ENCODE measurements around the gene CES2. TPM values are rescaled to one million over a fixed set of nuclear protein-coding genes. Genes with fewer than 3 reads are reported as not detected.
"Not testable (repeated sequence)": the region's sequence is repeated elsewhere in the genome, so short reads cannot be mapped to it uniquely, and the experiment has no call there.

Gene CES2
- total and polyA plus RNA-seq, 10 of the 15 experiments (the other 5 are each of a cell fraction or from before 2014, with no cell fraction given) = 1.6 to 33.7 (median 21.0) TPM

DNA sequence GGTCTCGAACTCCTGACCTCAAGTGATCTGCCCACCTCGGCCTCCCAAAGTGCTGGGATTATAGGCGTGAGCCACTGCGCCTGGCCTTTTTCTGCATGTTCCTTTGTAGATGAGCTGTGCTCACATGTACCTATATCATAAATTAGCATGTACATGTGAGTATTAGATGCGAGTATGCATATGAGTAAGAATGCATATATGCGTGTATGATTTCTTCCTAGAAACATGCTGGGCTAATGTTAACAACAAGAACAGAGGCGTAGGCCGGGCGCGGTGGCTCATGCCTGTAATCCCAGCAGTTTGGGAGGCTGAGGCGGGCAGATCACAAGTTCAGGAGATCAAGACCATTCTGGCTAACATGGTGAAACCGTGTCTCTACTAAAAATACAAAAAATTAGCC lies 58.2 kb downstream of the CES2 start:
- POLR2A ChIA-PET; SMC1A ChIA-PET (ENCODE audit: uncharacterized antibody, unreplicated experiment): not testable (repeated sequence)

More for the DNA sequence above, 58.2 kb downstream of the CES2 start:
- DNase-seq (ENCODE audit: low read depth, low spot score); RAD21 ChIA-PET (ENCODE audit: unreplicated experiment); H3K4me1 ChIP-seq (ENCODE audit: control insufficient read depth, insufficient read depth, low read length); H3K9me3 ChIP-seq (replicated peaks; ENCODE audit: control insufficient read depth, insufficient read depth, low read length); H3K36me3 ChIP-seq (ENCODE audit: control insufficient read depth in 2 of 2, insufficient read depth in 2 of 2, low read length in 1 of 2); H2AFZ ChIP-seq (ENCODE audit: control insufficient read depth, low read depth, low read length); H3K27me3 ChIP-seq (replicated peaks in 1 of 2; ENCODE audit: control insufficient read depth in 2 of 2, insufficient read depth in 2 of 2, low read length in 1 of 2); BruUV-seq (replicated peaks); FAIRE-seq; intact Hi-C loops (cut with micrococcal nuclease; ENCODE audit: unreplicated experiment); H3K4me3 ChIP-seq; ATAC-seq; H3K9ac ChIP-seq (ENCODE audit: control insufficient read depth, insufficient read depth, low read length); H3K79me2 ChIP-seq (ENCODE audit: control insufficient read depth, insufficient read depth, low read length); H4K20me1 ChIP-seq (ENCODE audit: control insufficient read depth, insufficient read depth); H3K27ac ChIP-seq (ENCODE audit: control insufficient read depth, insufficient read depth); H3K4me2 ChIP-seq (ENCODE audit: control insufficient read depth, insufficient read depth): not testable (repeated sequence)
- WGBS (ENCODE audit: insufficient coverage, insufficient replicate concordance, low lambda C conversion rate, missing lambda C conversion rate) = 72% methylated on average over 12 of the region's 12 CpGs
- CTCF ChIA-PET = interaction anchor here (1.8 kb wide), 1 partner anchor 32 kb away, joined by 3 read pairs; the partner anchor contains the start of gene CES3
- in situ Hi-C loops (cut with MboI) = loop anchor here (10.0 to 25.0 kb wide), 2 partner anchors 59 to 419 kb away; partner anchors contain the start of genes CES2, CIAO2B and ZDHHC1

Other genes with a start within 250 kb of the CES2 start
Only the 7 nearest of the 19 such genes appear.
- not detected in 2 replicates for gene CA7, start 91.1 kb upstream of the CES2 start, total RNA-seq (2014; rRNA removed)
- gene CA7, start 91.1 kb upstream of the CES2 start, total RNA-seq (2014; rRNA removed; fragmentation: Illumina TruSeq; extraction: Trizol) = not detected in 2 replicates
- not detected in 2 replicates for gene CA7, start 91.1 kb upstream of the CES2 start, total RNA-seq (2021)
- not detected in 2 replicates for gene CA7, start 91.1 kb upstream of the CES2 start, polyA plus RNA-seq (2011; rRNA removed)
- not detected in 2 replicates for gene CA7, start 91.1 kb upstream of the CES2 start, polyA plus RNA-seq (2014; fragmentation: Illumina TruSeq; extraction: Trizol)
- gene CA7, start 91.1 kb upstream of the CES2 start, polyA plus RNA-seq (2014; fragmentation: Nextera tagmentation; extraction: Ambion mirVana) = under 1 TPM in 1 of 2 experiments, not detected in 1; 0.04 TPM
- gene CA7, start 91.1 kb upstream of the CES2 start, polyA plus RNA-seq (2014; rRNA removed) = 0.05 TPM in 1 of 2 replicates, not detected in the other
- gene CA7, start 91.1 kb upstream of the CES2 start, polyA plus RNA-seq (2016; fragmentation: Nextera tagmentation; extraction: Ambion mirVana) = not detected
- 6.3 and 6.4 TPM in 2 replicates for gene PDP2, start 55.0 kb upstream of the CES2 start, total RNA-seq (2014; rRNA removed)
- 6.1 and 6.4 TPM in 2 replicates for gene PDP2, start 55.0 kb upstream of the CES2 start, total RNA-seq (2014; rRNA removed; fragmentation: Illumina TruSeq; extraction: Trizol)
- 16.4 and 19.5 TPM in 2 replicates for gene PDP2, start 55.0 kb upstream of the CES2 start, total RNA-seq (2021)
- gene PDP2, start 55.0 kb upstream of the CES2 start, polyA plus RNA-seq (2011; rRNA removed) = 31.1 and 33.0 TPM in 2 replicates
- gene PDP2, start 55.0 kb upstream of the CES2 start, polyA plus RNA-seq (2014; fragmentation: Illumina TruSeq; extraction: Trizol) = 11.4 and 19.3 TPM in 2 replicates
- gene PDP2, start 55.0 kb upstream of the CES2 start, polyA plus RNA-seq (2014; fragmentation: Nextera tagmentation; extraction: Ambion mirVana) = 1 to 10 TPM; 3.0 to 4.5 TPM
- gene PDP2, start 55.0 kb upstream of the CES2 start, polyA plus RNA-seq (2014; rRNA removed) = 8.0 and 12.5 TPM in 2 replicates
- 1 to 10 TPM; 1.9 to 4.5 TPM for gene PDP2, start 55.0 kb upstream of the CES2 start, polyA plus RNA-seq (2016; fragmentation: Nextera tagmentation; extraction: Ambion mirVana)
- not detected in 2 replicates for gene CDH16, start 16.6 kb upstream of the CES2 start, total RNA-seq (2014; rRNA removed)
- not detected in 2 replicates for gene CDH16, start 16.6 kb upstream of the CES2 start, total RNA-seq (2014; rRNA removed; fragmentation: Illumina TruSeq; extraction: Trizol)
- not detected in 2 replicates for gene CDH16, start 16.6 kb upstream of the CES2 start, total RNA-seq (2021)
- 0.05 TPM in 1 of 2 replicates, not detected in the other for gene CDH16, start 16.6 kb upstream of the CES2 start, polyA plus RNA-seq (2011; rRNA removed)
- gene CDH16, start 16.6 kb upstream of the CES2 start, polyA plus RNA-seq (2014; fragmentation: Illumina TruSeq; extraction: Trizol) = not detected in 2 replicates
- not detected for gene CDH16, start 16.6 kb upstream of the CES2 start, polyA plus RNA-seq (2014; fragmentation: Nextera tagmentation; extraction: Ambion mirVana)
- gene CDH16, start 16.6 kb upstream of the CES2 start, polyA plus RNA-seq (2014; rRNA removed) = not detected in 2 replicates
- not detected for gene CDH16, start 16.6 kb upstream of the CES2 start, polyA plus RNA-seq (2016; fragmentation: Nextera tagmentation; extraction: Ambion mirVana)
- 6.5 and 8.5 TPM in 2 replicates for gene RRAD, start 10.0 kb upstream of the CES2 start, total RNA-seq (2014; rRNA removed)
- gene RRAD, start 10.0 kb upstream of the CES2 start, total RNA-seq (2014; rRNA removed; fragmentation: Illumina TruSeq; extraction: Trizol) = 1.5 and 1.7 TPM in 2 replicates
- gene RRAD, start 10.0 kb upstream of the CES2 start, total RNA-seq (2021) = 4.0 and 4.6 TPM in 2 replicates
- gene RRAD, start 10.0 kb upstream of the CES2 start, polyA plus RNA-seq (2011; rRNA removed) = 0.75 and 2.6 TPM in 2 replicates
- gene RRAD, start 10.0 kb upstream of the CES2 start, polyA plus RNA-seq (2014; fragmentation: Illumina TruSeq; extraction: Trizol) = 0.41 TPM in 1 of 2 replicates, not detected in the other
- under 1 TPM; 0.11 to 0.64 TPM for gene RRAD, start 10.0 kb upstream of the CES2 start, polyA plus RNA-seq (2014; fragmentation: Nextera tagmentation; extraction: Ambion mirVana)
- gene RRAD, start 10.0 kb upstream of the CES2 start, polyA plus RNA-seq (2014; rRNA removed) = 5.7 and 8.9 TPM in 2 replicates
- 1 to 10 TPM; 3.0 to 8.3 TPM for gene RRAD, start 10.0 kb upstream of the CES2 start, polyA plus RNA-seq (2016; fragmentation: Nextera tagmentation; extraction: Ambion mirVana)
- gene CIAO2B, start 1.1 kb upstream of the CES2 start, total RNA-seq (2014; rRNA removed) = 141 and 156 TPM in 2 replicates
- gene CIAO2B, start 1.1 kb upstream of the CES2 start, total RNA-seq (2014; rRNA removed; fragmentation: Illumina TruSeq; extraction: Trizol) = 69.3 and 77.2 TPM in 2 replicates
- 76.4 and 81.3 TPM in 2 replicates for gene CIAO2B, start 1.1 kb upstream of the CES2 start, total RNA-seq (2021)
- gene CIAO2B, start 1.1 kb upstream of the CES2 start, polyA plus RNA-seq (2011; rRNA removed) = 108 and 182 TPM in 2 replicates
- 41.2 and 86.9 TPM in 2 replicates for gene CIAO2B, start 1.1 kb upstream of the CES2 start, polyA plus RNA-seq (2014; fragmentation: Illumina TruSeq; extraction: Trizol)
- gene CIAO2B, start 1.1 kb upstream of the CES2 start, polyA plus RNA-seq (2014; fragmentation: Nextera tagmentation; extraction: Ambion mirVana) = 100 to 1,000 TPM; 101 to 120 TPM
- 198 and 225 TPM in 2 replicates for gene CIAO2B, start 1.1 kb upstream of the CES2 start, polyA plus RNA-seq (2014; rRNA removed)
- gene CIAO2B, start 1.1 kb upstream of the CES2 start, polyA plus RNA-seq (2016; fragmentation: Nextera tagmentation; extraction: Ambion mirVana) = 100 to 1,000 TPM; 226 to 241 TPM
- gene CES3, start 25.8 kb downstream of the CES2 start, total RNA-seq (2014; rRNA removed) = 0.71 and 1.4 TPM in 2 replicates
- 0.72 and 0.83 TPM in 2 replicates for gene CES3, start 25.8 kb downstream of the CES2 start, total RNA-seq (2014; rRNA removed; fragmentation: Illumina TruSeq; extraction: Trizol)
- 1.9 and 3.1 TPM in 2 replicates for gene CES3, start 25.8 kb downstream of the CES2 start, total RNA-seq (2021)
- gene CES3, start 25.8 kb downstream of the CES2 start, polyA plus RNA-seq (2011; rRNA removed) = 0.62 and 1.3 TPM in 2 replicates
- 0.10 and 0.76 TPM in 2 replicates for gene CES3, start 25.8 kb downstream of the CES2 start, polyA plus RNA-seq (2014; fragmentation: Illumina TruSeq; extraction: Trizol)
- gene CES3, start 25.8 kb downstream of the CES2 start, polyA plus RNA-seq (2014; fragmentation: Nextera tagmentation; extraction: Ambion mirVana) = under 1 TPM; 0.09 to 0.18 TPM
- gene CES3, start 25.8 kb downstream of the CES2 start, polyA plus RNA-seq (2014; rRNA removed) = 1.5 and 3.0 TPM in 2 replicates
- under 1 TPM; 0.68 to 0.76 TPM for gene CES3, start 25.8 kb downstream of the CES2 start, polyA plus RNA-seq (2016; fragmentation: Nextera tagmentation; extraction: Ambion mirVana)
- 2.3 and 3.4 TPM in 2 replicates for gene CES4A, start 53.1 kb downstream of the CES2 start, total RNA-seq (2014; rRNA removed)
- 1.7 and 2.0 TPM in 2 replicates for gene CES4A, start 53.1 kb downstream of the CES2 start, total RNA-seq (2014; rRNA removed; fragmentation: Illumina TruSeq; extraction: Trizol)
- gene CES4A, start 53.1 kb downstream of the CES2 start, total RNA-seq (2021) = 1.8 and 3.3 TPM in 2 replicates
- 0.05 TPM in 1 of 2 replicates, not detected in the other for gene CES4A, start 53.1 kb downstream of the CES2 start, polyA plus RNA-seq (2011; rRNA removed)
- 3.2 and 4.2 TPM in 2 replicates for gene CES4A, start 53.1 kb downstream of the CES2 start, polyA plus RNA-seq (2014; fragmentation: Illumina TruSeq; extraction: Trizol)
- gene CES4A, start 53.1 kb downstream of the CES2 start, polyA plus RNA-seq (2014; fragmentation: Nextera tagmentation; extraction: Ambion mirVana) = 1 to 10 TPM; 1.8 to 1.9 TPM
- 4.3 and 5.0 TPM in 2 replicates for gene CES4A, start 53.1 kb downstream of the CES2 start, polyA plus RNA-seq (2014; rRNA removed)
- 1 to 10 TPM; 1.7 to 2.5 TPM for gene CES4A, start 53.1 kb downstream of the CES2 start, polyA plus RNA-seq (2016; fragmentation: Nextera tagmentation; extraction: Ambion mirVana)